ENCODE results near the gene ANXA8. TPM values are rescaled to one million over a fixed set of nuclear protein-coding genes. Genes with fewer than 3 reads are reported as not detected.

ANXA8 gene
- total RNA-seq, 1 donor from 2014 or later, result 1.1 TPM

- ATAC-seq, result no peak
- intact Hi-C loops (cut with DNase I), result no loop called here
- DNase-seq (ENCODE audit: missing footprints), result no peak
Observed at GRCh38 chr10:47420305-47421056, 63.4 kb downstream of the ANXA8 start.

GRCh38 chr10:47419421-47419820 lies 64.5 kb downstream of the ANXA8 start:
- intact Hi-C loops (cut with DNase I), result no loop called here
- ATAC-seq (no peak), DNase-seq (ENCODE audit: missing footprints) (no peak)

GRCh38 chr10:47418966-47419365 lies 64.9 kb downstream of the ANXA8 start:
- ATAC-seq, result no peak
- DNase-seq (ENCODE audit: missing footprints), result no peak
- intact Hi-C loops (cut with DNase I), result no loop called here

GRCh38 chr10:47418321-47418720 lies 65.6 kb downstream of the ANXA8 start:
- ATAC-seq (no peak), DNase-seq (ENCODE audit: missing footprints) (no peak)
- intact Hi-C loops (cut with DNase I), result no loop called here

Other genes starting within 250 kb of the ANXA8 start
- 0.27 TPM for gene GDF10, start 183.9 kb downstream of the ANXA8 start, total RNA-seq
- not detected for gene GDF2, start 161.7 kb downstream of the ANXA8 start, total RNA-seq
- not detected for gene RBP3, start 135.8 kb downstream of the ANXA8 start, total RNA-seq
- not detected for gene ZNF488, start 99.8 kb downstream of the ANXA8 start, total RNA-seq
- gene FAM25G, start 7.6 kb upstream of the ANXA8 start, total RNA-seq, result not detected
- gene AGAP9, start 39.5 kb upstream of the ANXA8 start, total RNA-seq, result 1.7 TPM

All from Right ventricle myocardium inferior (tissue), 1 donor.